ENCODE measurements around the gene ZBTB16.

Gene ZBTB16

DNA sequence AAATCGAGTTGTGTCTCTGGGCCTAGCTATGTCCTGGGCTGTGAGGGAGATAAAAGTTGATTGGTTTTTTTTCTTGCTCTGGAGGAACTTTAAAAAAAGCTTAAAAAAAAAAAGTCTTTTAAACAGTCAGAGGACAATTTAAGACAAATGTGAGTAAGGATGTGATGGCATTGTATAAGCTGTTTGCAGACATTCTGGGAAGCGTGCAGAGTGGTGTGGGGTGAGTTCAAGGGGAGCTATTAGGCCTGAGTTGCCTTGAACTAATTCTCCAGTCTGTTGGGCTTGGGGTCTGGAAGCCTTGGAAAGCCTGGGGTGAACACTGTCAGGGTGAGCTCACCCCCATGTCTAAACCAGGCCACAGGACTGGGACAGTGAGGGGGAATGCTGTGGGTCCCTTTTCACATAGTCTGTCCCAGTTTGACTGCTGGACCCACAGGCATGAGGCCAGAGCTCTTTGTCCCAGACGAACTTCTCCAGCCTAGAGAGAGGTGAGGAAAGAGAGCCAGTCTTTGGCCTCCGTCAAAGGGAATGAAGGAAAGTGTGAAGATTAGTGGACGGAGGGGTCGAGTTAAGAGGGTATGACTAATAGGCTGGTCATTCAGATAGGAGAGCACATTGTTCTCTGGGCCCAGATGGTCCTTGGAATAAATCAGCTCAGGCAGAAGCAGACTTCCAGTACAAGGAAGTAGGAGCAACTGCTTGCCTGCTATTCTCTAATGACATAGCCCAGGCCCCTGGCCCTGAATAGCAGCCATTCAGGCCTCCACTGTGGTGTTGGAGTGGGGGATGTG is 160.2 kb downstream of the ZBTB16 start:
- no peaks in the 10 kb centered on the region for H3K9me3 ChIP-seq (ENCODE audit: control insufficient read depth in 1 of 2, low read length in 2 of 2)
- H3K36me3 ChIP-seq (ENCODE audit: control insufficient read depth in 1 of 2, insufficient read depth in 2 of 2, low read length in 2 of 2), result no peaks in the 10 kb centered on the region
- no peak overlapping the region for H3K4me3 ChIP-seq (ENCODE audit: low read depth in 1 of 2, low read length in 2 of 2)
- peaks cover 0 to 26% of the 10 kb centered on the region in 2 donors for H3K4me1 ChIP-seq (ENCODE audit: control insufficient read depth in 1 of 2, insufficient read depth in 2 of 2, low read length in 2 of 2)
- H3K27ac ChIP-seq (ENCODE audit: low read length), result peak overlapping the region; percentile 53
- H3K27me3 ChIP-seq (ENCODE audit: low read depth, low read length), result no peaks in the 10 kb centered on the region

DNA sequence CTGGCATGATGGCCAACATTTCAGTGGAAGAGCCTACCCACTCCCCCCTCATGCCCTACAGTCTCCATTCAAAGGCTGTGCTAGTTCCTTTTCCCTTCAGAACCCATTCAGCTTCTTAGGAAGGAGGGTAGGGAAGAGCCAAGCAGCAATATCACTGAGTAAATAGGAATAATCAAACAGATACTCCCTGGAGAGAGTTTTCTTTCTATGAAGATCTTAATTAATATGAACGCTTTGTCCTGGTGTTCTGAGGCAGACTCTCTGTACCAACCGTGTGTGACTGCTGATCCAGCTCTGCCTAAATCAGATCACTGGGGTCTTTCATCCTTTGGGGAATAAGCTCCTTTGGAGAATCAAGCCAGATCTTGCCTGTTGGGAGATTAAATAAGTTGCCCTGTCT is 161.5 kb downstream of the ZBTB16 start:
- H3K9me3 ChIP-seq (ENCODE audit: control insufficient read depth in 1 of 2, low read length in 2 of 2), result no peaks in the 10 kb centered on the region
- no peak overlapping the region for H3K27ac ChIP-seq (ENCODE audit: low read length)
- peaks cover 0 to 26% of the 10 kb centered on the region in 2 donors for H3K4me1 ChIP-seq (ENCODE audit: control insufficient read depth in 1 of 2, insufficient read depth in 2 of 2, low read length in 2 of 2)
- H3K27me3 ChIP-seq (ENCODE audit: low read depth, low read length), result no peaks in the 10 kb centered on the region
- H3K36me3 ChIP-seq (ENCODE audit: control insufficient read depth in 1 of 2, insufficient read depth in 2 of 2, low read length in 2 of 2), result no peaks in the 10 kb centered on the region
- no peak overlapping the region for H3K4me3 ChIP-seq (ENCODE audit: low read depth in 1 of 2, low read length in 2 of 2)

DNA sequence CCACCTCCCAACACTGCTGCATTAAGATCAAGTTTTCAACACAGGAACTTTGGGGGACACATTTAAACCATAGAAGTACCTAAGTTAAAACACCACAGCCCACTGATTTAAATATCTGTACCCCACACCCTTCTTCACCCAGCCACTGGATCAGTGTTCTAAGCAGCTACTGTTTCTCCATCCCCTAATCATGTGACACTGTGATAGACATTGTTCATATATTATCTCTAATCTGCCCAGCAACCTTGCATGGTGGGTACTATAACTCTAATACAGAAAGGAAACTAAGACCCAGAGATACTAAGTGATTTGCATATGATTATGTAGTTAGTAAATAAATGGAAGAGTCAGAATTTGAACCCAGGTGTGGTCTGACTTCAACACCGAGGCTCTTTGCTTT is 166.2 kb downstream of the ZBTB16 start:
- Histone ChIP-seq H3K9me3 (ENCODE audit: control insufficient read depth in 1 of 2, low read length in 2 of 2) (no peaks in the 10 kb centered on the region), H3K4me1 (ENCODE audit: control insufficient read depth in 1 of 2, insufficient read depth in 2 of 2, low read length in 2 of 2) (peaks cover 0 to 10% of the 10 kb centered on the region in 2 donors), H3K36me3 (ENCODE audit: control insufficient read depth in 1 of 2, insufficient read depth in 2 of 2, low read length in 2 of 2) (peaks cover 0 to 4% of the 10 kb centered on the region in 2 donors), H3K27ac (ENCODE audit: low read length) (no peak overlapping the region), H3K27me3 (ENCODE audit: low read depth, low read length) (no peaks in the 10 kb centered on the region), H3K4me3 (ENCODE audit: low read depth in 1 of 2, low read length in 2 of 2) (no peak overlapping the region)

DNA sequence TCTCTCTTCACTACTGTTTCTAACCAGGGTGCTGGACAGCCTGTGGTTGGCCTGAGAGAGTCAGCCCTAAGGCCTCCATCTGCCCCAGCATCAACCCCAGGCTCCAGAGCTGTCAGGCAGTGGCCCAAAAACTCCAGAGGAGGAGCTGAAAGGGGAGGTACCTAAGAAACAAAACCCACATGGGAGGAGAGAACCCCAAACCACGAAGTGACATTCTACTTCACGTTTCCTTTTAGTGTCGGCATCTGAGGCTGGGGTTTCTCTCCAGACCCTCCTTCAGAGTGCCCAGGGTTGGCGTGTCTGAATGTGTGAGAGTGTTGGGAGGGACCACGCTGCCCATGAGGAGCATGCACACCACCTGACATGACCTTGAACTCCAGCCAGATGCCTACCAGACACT is 166.8 kb downstream of the ZBTB16 start:
- H3K27me3 ChIP-seq (ENCODE audit: low read depth, low read length), result no peaks in the 10 kb centered on the region

DNA sequence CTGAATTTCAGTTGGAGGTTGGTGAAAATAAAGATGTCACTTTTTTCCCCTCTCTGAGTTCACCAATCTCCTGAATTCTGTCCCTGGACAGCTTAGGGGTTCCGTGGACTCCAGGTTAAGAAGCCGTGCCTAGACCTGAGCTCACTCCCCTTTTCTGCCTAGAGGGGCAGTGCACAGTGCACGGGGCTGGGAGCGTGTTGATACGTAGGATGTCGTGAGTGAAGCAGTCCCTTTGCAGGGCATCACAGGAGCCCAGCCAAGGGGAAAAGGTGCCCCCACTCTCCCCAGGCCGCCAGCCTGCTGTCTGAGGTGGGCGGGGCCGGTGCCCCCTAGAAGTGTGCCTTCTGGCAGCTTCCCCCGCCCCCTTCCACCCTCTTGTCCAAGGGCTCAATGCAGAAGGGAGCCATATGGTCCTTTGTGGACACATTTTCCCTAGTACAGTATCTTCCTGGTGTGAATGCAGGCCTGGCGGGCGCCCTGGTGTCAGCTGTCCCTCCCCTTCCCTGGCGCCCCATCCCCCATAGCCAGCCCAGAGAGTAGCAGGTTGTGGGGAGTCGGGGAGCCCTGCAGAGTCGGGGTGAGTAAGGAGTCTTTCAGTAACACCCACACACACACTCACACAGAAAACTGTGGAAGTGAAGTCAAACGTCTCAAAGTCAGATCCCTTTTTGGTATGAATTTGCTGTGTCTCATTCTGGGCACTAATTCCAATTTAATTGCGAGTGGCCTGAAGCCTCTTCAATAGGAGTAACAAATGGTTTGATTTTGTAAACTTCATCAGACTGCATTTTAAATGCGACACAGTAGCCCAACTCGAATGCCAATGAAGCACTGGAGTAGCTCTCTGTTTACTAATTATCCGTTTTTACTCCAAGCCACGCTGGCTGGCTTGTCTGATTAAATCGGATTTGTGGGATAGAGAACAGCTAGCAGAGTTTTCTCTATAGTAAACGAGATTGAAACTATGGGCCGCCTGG is 169.2 kb downstream of the ZBTB16 start:
- Histone ChIP-seq H3K27ac (ENCODE audit: low read length) (no peak overlapping the region), H3K4me3 (ENCODE audit: low read depth in 1 of 2, low read length in 2 of 2) (no peak overlapping the region), H3K36me3 (ENCODE audit: control insufficient read depth in 1 of 2, insufficient read depth in 2 of 2, low read length in 2 of 2) (peaks cover 0 to 4% of the 10 kb centered on the region in 2 donors), H3K27me3 (ENCODE audit: low read depth, low read length) (no peaks in the 10 kb centered on the region), H3K9me3 (ENCODE audit: control insufficient read depth in 1 of 2, low read length in 2 of 2) (no peaks in the 10 kb centered on the region), H3K4me1 (ENCODE audit: control insufficient read depth in 1 of 2, insufficient read depth in 2 of 2, low read length in 2 of 2) (peaks cover 0 to 25% of the 10 kb centered on the region in 2 donors)

More for the DNA sequence above, 166.8 kb downstream of the ZBTB16 start:
- no peaks in the 10 kb centered on the region for H3K9me3 ChIP-seq (ENCODE audit: control insufficient read depth in 1 of 2, low read length in 2 of 2)
- no peak overlapping the region for H3K27ac ChIP-seq (ENCODE audit: low read length)
- no peak overlapping the region for H3K4me3 ChIP-seq (ENCODE audit: low read depth in 1 of 2, low read length in 2 of 2)
- peaks cover 0 to 10% of the 10 kb centered on the region in 2 donors for H3K4me1 ChIP-seq (ENCODE audit: control insufficient read depth in 1 of 2, insufficient read depth in 2 of 2, low read length in 2 of 2)
- H3K36me3 ChIP-seq (ENCODE audit: control insufficient read depth in 1 of 2, insufficient read depth in 2 of 2, low read length in 2 of 2), result peaks cover 0 to 4% of the 10 kb centered on the region in 2 donors

DNA sequence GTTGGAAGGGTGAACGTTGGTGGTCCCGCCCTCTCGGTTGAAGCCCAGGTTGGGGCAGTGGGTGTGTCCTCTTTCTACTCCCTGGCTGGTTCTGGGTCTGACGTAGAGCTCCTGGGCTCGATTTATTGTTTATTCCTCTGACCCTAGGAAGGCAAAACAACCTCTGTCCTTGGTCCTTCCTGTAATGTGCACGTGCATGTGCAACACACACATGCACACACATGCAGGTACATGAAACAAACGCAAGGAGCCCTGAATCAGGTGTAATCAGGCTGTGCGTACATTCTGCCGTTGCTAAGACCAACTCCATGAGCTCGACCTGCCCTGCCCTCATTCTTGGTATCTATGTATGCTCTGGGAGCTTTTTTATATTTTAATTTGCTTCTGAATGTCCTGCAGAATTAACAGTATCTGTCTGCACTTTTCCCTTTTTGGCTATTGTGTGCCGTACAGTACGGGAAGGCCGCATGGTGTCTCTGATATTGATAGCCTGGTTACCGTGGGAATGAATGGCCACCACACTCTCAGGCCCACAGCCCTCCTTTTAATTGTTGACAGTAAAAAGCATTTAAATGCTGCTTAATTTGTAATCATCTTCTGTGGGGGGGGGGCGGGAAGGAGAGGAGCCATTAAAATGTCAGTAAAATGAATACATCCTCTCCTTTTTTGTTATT is 170.7 kb downstream of the ZBTB16 start:
- Histone ChIP-seq H3K9me3 (ENCODE audit: control insufficient read depth in 1 of 2, low read length in 2 of 2) (no peaks in the 10 kb centered on the region), H3K27me3 (ENCODE audit: low read depth, low read length) (no peaks in the 10 kb centered on the region), H3K4me3 (ENCODE audit: low read depth in 1 of 2, low read length in 2 of 2) (no peak overlapping the region), H3K36me3 (ENCODE audit: control insufficient read depth in 1 of 2, insufficient read depth in 2 of 2, low read length in 2 of 2) (peaks cover 0 to 4% of the 10 kb centered on the region in 2 donors), H3K27ac (ENCODE audit: low read length) (no peak overlapping the region), H3K4me1 (ENCODE audit: control insufficient read depth in 1 of 2, insufficient read depth in 2 of 2, low read length in 2 of 2) (peaks cover 0 to 25% of the 10 kb centered on the region in 2 donors)

DNA sequence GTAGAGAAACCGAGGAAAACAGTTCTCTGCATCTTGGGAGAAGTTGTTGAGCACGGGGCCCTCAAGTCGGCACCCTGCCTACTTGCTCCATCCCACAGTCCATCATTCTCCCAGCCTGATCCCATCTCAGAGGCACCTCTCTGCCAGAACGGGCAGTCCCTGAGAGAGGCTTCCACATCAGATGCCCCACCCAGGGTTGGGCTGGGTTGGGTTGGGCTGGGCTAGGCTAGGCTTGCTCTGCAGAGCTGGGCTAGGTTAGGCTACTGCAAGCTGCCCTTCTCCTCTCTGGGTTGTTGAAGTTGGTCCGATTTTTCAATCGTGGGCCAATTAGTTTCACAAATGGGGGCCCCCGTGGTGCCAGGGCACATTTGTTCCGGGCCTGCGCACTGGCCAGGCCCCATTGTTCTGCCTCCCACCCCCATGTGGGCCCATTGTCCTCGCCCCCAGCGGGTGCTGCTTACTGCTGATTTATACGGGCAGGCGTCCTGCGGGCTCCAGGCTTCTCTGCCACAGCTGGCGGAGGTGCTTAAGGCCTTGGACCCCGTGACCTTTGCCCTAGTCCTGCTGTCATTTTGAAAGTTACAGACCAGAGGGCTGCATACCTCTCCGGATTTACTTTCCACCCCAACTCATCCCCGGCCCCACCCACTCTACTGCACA is 173.0 kb downstream of the ZBTB16 start:
- H3K9me3 ChIP-seq (ENCODE audit: control insufficient read depth in 1 of 2, low read length in 2 of 2), result no peaks in the 10 kb centered on the region
- no peak overlapping the region for H3K27ac ChIP-seq (ENCODE audit: low read length)
- peaks cover 0 to 25% of the 10 kb centered on the region in 2 donors for H3K4me1 ChIP-seq (ENCODE audit: control insufficient read depth in 1 of 2, insufficient read depth in 2 of 2, low read length in 2 of 2)
- no peaks in the 10 kb centered on the region for H3K36me3 ChIP-seq (ENCODE audit: control insufficient read depth in 1 of 2, insufficient read depth in 2 of 2, low read length in 2 of 2)
- no peak overlapping the region for H3K4me3 ChIP-seq (ENCODE audit: low read depth in 1 of 2, low read length in 2 of 2)
- no peaks in the 10 kb centered on the region for H3K27me3 ChIP-seq (ENCODE audit: low read depth, low read length)

DNA sequence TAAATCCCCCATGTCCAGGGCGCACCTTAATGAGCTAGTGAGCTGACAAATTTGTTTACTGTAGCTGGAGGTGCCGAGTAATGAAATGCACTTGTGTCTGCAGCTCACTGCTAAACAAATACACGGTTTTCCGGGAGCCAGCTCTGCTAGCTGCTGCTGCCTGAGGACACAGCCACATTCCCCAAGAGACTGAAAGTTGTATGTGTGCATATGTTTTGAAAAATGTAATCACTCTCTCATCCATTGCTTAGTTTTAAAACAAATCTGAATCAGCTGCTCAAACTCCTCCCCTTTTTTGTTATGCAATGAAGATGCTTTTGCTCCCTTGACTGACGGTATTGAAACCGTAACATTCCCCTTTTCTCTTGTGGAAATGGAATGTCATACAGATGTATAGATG is 174.2 kb downstream of the ZBTB16 start:
- Histone ChIP-seq H3K4me3 (ENCODE audit: low read depth in 1 of 2, low read length in 2 of 2) (no peak overlapping the region), H3K27ac (ENCODE audit: low read length) (no peak overlapping the region), H3K9me3 (ENCODE audit: control insufficient read depth in 1 of 2, low read length in 2 of 2) (no peaks in the 10 kb centered on the region), H3K4me1 (ENCODE audit: control insufficient read depth in 1 of 2, insufficient read depth in 2 of 2, low read length in 2 of 2) (peaks cover 0 to 19% of the 10 kb centered on the region in 2 donors), H3K36me3 (ENCODE audit: control insufficient read depth in 1 of 2, insufficient read depth in 2 of 2, low read length in 2 of 2) (no peaks in the 10 kb centered on the region), H3K27me3 (ENCODE audit: low read depth, low read length) (no peaks in the 10 kb centered on the region)

DNA sequence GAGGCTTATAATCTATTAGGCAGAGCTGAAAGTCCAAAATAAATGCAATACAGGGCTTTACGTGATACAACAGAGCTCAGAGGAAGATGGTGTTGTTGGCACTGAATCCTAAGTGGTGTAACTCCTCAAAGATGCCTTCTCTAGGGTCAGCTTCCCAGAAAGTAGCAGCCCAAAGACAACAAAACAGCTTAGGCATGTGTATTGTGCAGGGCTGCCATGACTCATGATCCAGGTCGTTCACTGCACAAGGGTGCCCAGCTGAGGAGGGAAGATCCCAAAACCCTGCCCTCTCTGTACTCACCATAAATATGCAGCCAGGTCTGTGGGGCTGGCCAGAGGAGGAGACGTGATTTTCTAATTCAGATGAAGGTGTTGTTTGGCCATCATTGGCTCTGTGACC is 177.3 kb downstream of the ZBTB16 start:
- no peak overlapping the region for H3K4me3 ChIP-seq (ENCODE audit: low read depth in 1 of 2, low read length in 2 of 2)
- no peaks in the 10 kb centered on the region for H3K36me3 ChIP-seq (ENCODE audit: control insufficient read depth in 1 of 2, insufficient read depth in 2 of 2, low read length in 2 of 2)
- peaks cover 0 to 13% of the 10 kb centered on the region in 2 donors for H3K4me1 ChIP-seq (ENCODE audit: control insufficient read depth in 1 of 2, insufficient read depth in 2 of 2, low read length in 2 of 2)
- no peak overlapping the region for H3K27ac ChIP-seq (ENCODE audit: low read length)
- no peaks in the 10 kb centered on the region for H3K9me3 ChIP-seq (ENCODE audit: control insufficient read depth in 1 of 2, low read length in 2 of 2)
- H3K27me3 ChIP-seq (ENCODE audit: low read depth, low read length), result no peaks in the 10 kb centered on the region

DNA sequence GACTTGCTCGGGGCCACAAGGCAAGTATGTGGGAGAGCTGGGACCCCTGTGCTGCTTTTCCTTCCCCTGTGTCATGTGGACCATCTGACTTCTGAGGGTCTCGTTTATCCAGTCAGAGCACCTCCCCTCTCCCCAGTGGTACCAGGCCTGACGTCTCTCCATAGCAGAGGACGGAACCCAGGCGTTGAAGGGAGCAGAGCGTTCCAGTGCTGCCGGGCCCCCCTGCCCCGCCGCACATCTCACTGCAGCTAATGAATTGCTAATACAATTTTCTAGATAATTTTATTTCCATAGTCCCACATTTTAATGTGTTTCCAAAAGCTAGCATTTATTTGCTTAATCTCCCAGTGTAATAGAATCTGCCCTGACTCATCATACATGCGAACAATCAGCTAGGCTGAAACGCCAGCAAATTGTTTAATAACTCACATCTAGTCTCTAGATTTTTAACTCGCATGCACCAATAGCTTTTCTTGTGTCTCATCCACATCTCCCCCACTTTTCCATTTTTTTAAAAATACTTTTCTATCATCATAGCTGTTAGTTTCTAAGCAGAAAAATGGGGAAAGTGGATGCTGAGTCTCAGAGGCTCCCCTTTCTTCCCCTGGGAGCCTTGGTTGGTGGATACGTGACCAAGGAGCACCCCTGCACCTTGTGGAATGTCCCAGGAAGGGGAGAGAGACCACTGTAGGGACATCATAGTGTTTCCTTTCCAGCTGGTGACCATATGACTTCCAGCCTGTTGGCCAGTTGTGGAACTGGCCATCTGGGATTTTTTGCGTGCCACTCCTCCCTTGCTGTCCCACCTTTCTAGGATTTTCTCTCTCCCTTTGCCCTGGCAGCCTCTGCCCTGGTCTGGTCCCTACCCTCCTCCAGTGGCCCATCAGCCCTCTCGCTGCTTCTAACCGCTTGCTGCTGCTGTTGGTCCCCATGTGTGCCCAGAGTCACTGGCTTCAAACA is 178.1 kb downstream of the ZBTB16 start:
- peaks cover 0 to 7% of the 10 kb centered on the region in 2 donors for H3K4me1 ChIP-seq (ENCODE audit: control insufficient read depth in 1 of 2, insufficient read depth in 2 of 2, low read length in 2 of 2)
- no peaks in the 10 kb centered on the region for H3K27me3 ChIP-seq (ENCODE audit: low read depth, low read length)
- H3K4me3 ChIP-seq (ENCODE audit: low read depth in 1 of 2, low read length in 2 of 2), result no peak overlapping the region
- H3K27ac ChIP-seq (ENCODE audit: low read length), result no peak overlapping the region
- peaks cover 0 to 6% of the 10 kb centered on the region in 2 donors for H3K36me3 ChIP-seq (ENCODE audit: control insufficient read depth in 1 of 2, insufficient read depth in 2 of 2, low read length in 2 of 2)
- H3K9me3 ChIP-seq (ENCODE audit: control insufficient read depth in 1 of 2, low read length in 2 of 2), result no peaks in the 10 kb centered on the region

Data from muscle layer of duodenum (tissue), 2 donors.